HG02840 (cell line): Measurements from ENCODE around the gene CPAMD8.
"Not testable (repeated sequence)": the region's sequence is repeated elsewhere in the genome, so short reads cannot be mapped to it uniquely, and the experiment has no call there.

Experiments used
- ATAC-seq: cut with Tn5 transposase; IDR thresholded peaks from one replicate; pipeline ENCODE4 v1.9.1; 2021; ENCODE audit warnings: mild to moderate bottlenecking, moderate library complexity, moderate number of reproducible peaks; ENCODE audit not compliant: unreplicated experiment, low FRiP score

Gene CPAMD8

DNA sequence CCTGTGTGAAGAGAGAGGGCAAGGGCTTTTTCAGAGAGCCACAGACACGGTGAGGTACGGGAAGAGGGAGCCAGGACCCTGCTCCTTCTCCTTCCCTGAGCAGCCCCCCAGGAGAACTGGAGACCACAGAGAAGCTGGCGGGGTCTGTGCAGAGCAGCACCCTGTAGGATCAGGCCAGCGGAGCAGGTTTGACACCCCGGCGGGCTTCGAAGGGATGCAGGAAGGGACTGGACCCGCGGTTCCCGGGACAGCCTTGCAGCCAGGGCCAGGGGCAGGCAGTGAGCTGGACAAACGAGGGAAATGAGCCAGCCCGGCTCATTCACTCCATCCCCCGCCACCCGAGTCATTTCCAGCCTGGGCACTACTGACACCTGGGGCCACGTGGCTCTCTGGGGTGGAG is 22.2 kb downstream of the CPAMD8 start:
- ATAC-seq, result no peak

DNA sequence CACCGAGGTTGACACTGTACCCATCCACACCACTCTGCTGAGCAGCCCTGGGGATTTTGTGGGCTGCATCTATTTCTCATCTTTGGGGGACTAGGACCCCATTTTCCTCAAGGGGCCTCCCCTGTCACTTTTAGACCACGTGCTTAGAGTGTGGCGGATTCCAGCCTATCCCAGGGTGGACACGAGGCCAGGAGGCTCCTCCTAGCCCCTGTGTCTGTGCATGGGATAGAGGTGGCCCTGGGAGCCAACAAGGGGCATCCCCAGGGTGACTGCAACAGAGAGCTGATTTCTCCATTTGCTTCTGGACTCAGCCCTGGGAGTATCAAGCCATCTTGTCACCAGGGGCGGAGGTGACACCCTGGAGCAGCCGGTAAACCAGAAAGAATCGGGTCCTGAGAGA is 24.2 kb downstream of the CPAMD8 start:
- ATAC-seq, result no peak

DNA sequence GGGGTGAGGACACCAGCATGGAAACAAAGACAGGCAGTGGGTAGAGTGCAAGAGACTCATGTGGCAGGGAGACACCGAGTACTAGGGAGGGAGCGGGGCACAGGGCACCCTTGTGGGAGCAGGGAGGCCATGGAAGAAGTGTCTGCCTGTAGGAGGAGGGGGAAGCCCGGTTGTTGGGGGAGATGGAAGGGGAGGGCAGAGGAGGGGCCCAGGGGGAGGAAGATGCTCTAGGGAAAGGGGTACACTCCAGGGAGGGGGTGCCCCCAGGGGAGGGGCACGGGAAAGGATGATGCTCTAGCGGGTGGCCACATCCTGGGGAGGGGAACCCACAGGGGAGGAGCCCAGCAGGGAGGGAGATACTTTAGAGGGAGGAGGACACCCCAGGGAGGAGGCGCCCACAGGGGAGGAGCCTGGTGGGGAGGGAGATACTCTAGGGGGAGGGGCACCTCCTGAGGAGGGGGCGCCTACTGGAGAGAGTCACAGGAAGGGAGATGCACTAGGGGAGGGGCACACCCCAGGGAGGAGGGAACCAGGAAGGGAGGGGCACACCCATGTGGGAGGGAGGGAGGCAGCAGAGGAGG is 24.9 kb downstream of the CPAMD8 start:
- no peak for ATAC-seq

DNA sequence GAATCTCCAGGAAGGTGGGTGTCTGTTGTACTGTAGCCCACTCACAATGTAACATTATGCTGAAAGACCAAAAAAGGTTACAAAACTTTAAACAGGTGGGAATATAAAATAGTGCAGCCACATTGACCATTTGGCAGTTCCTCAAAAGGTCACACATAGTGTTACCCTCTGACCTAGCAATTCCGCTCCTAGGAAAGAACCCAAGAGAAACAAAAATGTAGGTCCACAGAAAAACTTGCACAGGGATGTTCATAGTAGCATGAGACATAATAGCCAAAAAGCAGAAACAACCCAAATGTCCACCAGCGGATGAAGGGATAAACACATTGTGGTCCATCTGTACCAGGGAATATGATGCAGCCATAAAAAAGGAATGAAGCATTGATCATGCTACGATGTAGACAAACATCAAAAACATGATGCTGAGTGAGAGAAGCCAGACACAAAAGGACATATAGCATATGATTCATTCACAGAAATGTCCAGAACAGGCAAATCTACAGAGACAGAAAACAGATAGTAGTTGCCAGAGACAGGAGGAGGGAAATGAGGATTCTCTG is 27.9 kb downstream of the CPAMD8 start:
- no peak for ATAC-seq

DNA sequence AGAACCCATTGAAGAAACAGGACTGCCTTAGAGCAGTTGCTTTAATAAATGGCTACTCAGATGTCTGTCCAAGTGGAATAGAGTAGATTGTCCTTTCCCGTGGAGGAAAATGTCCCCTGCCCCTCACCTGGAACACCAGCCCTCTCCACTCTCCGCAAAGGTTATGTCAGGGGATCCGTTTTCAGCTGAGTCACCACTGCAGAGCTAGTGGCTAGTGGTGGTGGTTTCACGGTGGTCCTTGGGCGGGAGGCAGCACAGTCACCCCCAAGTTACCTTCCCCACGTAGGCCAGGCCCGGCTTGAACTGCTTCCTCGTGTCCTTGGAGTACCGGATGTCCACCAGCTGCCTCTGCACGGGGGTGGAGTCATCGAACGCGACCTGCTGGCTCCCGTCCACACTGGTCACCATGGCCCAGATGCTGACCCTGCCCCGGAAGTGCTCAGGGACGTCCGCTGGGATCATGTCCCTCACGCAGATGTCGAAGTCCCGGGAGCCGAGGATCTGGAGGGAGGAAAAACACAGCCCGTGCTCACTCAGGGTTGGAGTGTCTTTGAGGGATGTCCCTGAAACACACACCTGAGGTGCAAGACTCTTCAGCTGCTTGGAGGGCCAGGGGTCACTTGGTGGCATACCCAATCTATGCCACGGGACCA is 29.6 kb downstream of the CPAMD8 start:
- not testable (repeated sequence) for ATAC-seq

DNA sequence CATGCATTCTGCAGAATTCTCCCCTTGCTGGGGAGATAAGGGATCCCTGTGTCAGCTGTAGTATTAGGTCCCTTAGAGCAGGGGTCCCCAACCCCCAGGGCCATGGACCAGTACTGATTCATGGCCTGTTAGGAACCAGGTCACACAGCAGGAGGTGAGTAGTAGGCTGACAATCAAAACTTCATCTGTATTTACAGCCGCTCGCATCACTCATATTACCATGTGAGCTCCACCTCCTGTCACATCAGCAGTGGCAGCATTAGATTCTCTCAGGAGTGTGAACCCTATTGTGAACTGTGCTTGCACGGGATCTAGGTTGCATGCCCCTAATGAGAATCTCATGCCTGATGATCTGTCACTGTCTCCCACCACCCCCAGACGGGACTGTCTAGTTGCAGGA is 37.9 kb downstream of the CPAMD8 start:
- no peak for ATAC-seq

DNA sequence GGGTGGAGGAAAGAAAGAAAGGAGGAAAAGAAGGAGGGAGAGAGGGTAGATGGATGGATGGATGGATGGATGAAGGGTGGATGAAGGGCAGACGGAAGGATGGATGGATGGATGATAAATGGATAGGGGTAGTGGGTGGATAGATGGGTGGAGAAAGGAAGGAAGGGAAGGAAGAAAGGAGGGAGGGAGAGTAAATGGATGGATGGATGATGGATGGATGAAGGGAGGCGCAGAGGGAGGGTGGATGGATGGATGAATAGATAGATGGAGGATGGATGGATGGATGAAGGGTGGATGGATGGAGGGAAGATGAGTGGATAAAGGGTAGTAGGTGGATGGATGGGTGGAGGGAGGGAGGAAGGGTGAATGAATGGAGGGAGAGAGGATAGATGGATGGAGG is 41.2 kb downstream of the CPAMD8 start:
- ATAC-seq, result no peak

DNA sequence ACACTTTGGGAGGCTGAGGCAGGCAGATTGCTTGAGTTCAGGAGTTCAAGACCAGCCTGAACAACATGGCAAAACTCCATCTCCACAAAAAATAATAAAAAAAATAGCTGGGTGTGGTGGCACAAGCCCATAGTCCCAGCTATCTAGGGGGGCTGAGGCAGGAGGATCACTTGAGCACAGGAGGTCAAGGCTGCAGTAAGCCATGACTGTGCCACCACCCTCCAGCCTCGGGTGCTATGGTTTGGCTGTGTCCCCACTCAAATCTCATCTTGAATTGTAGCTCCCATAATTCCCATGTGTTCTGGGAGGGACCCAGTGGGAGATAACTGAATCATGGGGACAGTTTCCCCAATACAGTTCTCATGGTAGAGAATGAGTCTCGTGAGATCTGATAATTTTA is 44.0 kb downstream of the CPAMD8 start:
- ATAC-seq, result not testable (repeated sequence)

DNA sequence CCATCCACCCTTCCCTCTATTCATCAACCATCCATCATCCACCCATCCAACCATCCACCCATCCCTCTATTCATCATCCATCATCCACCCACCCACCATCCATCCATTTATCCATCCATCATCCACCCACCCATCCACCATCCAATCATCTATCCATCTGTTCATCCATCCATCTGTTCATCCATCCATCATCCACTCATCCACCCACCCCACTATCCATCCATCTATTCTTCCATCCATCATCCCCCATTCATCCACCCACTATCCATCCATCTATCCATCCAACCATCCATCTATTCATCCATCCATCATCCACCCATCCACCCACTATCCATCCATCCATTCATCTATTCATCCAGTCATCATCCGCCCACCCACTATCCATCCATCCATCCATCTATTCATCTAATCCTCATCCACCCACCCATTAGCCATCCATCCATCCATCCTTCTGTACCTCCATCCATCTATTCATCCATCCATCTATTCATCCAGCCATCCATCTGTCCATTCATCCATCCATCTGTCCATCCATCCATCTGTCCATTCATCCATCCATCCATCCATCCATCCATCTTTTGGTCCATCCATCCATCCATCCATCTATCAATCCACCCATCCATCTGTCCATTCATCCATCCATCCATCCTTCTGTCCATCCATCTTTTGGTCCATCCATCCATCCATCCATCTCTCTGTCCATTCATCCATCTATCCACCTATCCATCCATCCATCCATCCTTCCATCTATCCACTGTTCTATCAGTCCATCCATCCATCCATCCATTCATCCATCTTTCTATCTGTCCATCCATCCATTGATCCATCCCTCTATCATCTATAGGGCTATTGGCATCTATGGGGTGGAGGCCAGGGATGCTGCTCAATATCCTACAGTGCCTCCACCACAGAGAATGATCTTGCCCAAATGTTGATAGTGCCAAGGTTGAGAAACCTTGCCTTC is 47.5 kb downstream of the CPAMD8 start:
- no peak for ATAC-seq

DNA sequence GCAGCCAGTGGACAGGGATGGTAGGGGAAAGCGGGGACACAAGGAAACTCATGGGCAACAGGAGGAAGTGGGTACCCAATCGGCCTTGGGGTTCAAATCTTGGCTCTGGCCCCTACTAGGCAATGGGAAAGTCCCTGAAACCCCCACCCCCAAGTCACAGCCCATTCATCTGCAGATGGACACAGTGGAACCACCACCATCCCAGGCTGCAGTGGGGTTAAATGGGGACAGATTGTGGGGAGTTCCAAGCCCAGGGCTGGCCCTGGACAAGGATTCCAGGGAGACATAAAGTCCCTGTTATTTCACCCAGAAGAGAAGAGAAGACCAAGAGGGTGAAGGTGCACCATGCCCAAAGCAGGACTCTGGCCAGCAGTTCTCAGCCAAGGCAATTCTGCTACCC is 48.5 kb downstream of the CPAMD8 start:
- ATAC-seq, result no peak

DNA sequence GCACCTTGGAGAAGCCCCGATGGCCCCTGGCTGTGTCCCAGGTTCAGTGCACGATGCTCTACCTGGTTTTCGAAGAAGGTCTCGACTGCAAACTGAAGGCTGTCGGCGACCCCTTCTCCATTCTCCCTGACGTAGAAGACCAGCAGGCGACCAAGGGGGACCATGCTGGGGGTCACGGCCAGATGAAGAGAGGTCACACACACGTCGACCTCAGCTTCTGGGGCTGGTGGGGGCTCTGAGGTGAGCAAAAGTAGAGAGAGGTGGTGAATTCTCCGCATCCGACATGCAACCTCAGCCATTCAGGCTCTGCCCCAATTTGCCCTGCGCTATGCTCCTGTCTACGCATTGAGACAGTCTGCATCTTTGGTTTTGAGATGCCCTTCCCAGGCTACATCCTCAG is 49.3 kb downstream of the CPAMD8 start:
- no peak for ATAC-seq

DNA sequence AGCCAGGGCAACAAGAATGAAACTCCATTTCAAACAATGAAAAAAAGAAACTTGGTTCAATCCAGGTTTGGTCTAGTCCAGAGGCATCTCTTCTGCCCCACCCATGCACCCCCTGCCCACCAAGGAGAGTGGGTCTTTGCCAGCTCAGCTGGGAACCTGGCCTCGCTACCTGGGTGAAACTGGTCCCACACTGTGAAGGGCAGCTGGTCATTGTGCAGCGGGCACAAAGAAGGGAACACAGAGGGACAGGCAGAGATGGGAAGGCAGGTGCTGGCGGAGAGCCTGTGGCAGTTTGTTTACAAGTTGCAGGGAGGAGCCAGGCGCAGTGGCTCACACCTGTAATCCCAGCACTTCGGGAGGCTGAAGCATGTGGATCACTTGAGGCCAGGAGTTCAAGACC is 50.2 kb downstream of the CPAMD8 start:
- ATAC-seq, result no peak

DNA sequence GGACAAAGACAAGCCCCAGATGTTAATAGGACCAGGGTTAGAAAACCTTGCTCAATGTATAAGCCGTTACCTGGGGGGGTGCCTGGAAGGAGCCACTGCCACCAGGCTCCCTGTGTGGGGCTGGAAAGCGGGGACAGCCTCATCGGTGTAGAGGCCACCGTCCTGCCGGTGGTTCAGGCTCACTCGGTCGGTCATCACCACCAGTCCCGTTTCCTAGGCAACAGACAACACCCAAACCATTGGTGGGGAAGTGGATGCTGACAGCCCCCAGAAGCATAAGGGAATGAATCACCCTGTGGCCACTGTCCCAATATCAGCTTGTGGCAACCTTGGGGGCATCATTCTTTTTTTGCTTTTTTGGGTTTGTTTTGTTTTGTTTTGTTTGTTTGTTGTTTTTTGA is 55.8 kb downstream of the CPAMD8 start:
- ATAC-seq, result no peak

DNA sequence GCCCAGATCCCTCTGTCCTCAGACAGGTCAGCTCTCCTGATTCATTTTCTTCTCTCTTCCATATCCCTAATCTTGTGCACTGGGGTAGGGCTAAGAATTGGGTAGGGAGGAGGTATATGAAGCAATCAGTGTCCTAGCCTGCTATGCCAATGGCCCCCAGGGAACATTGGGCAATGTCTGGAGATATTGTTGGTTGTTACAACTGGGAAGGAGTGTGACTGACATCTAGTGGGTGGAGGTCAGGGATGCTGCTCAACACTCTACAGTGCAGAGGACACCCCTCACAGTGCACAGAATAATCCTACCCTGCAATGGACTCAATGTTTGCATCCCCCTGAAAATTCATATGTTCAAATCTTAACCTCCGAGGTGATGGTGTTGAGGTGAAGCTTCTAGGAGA is 57.5 kb downstream of the CPAMD8 start:
- no peak for ATAC-seq

DNA sequence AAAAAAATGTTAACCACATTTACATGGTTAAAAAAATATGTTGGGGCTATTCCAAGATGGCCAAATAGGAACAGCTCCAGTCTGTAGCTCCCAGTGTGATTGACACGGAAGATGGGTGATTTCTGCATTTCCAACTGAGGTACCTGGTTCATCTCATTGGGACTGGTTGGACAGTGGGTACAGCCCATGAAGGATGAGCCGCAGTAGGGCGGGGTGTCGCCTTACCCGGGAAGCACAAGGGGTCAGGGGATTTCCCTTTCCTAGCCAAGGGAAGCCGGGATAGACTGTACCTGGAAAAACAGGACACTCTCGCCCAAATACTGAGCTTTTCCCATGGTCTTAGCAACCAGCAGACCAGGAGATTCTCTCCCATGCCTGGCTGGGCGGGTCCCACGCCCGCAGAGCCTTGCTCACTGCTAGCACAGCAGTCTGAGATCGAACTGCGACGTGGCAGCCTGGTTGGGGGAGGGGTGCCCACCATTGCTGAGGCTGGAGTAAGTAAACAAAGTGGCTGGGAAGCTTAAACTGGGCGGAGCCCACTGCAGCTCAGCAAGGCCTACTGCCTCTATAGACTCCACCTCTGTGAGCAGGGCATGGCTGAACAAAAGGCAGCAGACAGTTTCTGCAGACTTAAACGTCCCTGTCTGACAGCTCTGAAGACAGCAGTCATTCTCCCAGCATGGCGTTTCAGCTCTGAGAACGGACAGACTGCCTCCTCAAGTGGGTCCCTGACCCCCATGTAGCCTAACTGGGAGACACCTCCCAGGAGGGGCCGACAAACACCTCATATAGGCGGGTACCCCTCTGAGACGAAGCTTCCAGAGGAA is 65.4 kb downstream of the CPAMD8 start:
- not testable (repeated sequence) for ATAC-seq

DNA sequence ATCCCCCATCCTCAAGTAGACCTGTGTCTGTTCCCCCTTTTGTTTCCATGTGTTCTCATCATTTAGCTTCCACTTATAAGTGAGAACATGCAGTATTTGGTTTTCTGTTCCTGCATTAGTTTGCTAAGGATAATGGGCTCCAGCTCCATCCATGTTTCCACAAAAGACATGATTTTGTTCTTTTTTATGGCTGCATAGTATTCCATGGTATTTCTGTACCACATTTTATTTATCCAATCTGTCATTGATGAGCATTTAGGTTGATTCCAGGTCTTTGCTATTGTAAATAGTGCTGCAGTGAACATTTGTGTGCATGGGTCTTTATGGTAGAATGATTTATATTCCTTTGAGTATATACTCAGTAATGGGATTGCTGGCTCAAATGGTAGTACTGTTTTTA is 68.3 kb downstream of the CPAMD8 start:
- not testable (repeated sequence) for ATAC-seq

DNA sequence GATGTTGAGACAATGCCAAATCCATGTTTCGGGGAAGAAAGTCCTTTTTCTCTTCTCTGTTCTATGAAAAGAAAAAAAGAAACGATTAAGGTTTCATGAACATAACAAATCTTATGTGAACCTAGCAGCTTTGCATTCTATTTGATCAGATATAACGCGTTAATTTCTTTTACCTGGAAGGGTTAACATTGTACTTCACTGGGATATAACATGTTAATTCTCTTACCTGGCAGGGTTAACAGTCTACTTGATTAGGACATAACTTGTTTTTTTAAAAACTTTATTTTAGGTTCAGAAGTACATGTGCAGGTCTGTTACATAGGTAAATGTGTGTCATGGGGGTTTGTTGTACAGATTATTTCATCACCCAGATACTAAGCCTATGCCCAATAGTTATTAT is 68.8 kb downstream of the CPAMD8 start:
- ATAC-seq, result no peak

DNA sequence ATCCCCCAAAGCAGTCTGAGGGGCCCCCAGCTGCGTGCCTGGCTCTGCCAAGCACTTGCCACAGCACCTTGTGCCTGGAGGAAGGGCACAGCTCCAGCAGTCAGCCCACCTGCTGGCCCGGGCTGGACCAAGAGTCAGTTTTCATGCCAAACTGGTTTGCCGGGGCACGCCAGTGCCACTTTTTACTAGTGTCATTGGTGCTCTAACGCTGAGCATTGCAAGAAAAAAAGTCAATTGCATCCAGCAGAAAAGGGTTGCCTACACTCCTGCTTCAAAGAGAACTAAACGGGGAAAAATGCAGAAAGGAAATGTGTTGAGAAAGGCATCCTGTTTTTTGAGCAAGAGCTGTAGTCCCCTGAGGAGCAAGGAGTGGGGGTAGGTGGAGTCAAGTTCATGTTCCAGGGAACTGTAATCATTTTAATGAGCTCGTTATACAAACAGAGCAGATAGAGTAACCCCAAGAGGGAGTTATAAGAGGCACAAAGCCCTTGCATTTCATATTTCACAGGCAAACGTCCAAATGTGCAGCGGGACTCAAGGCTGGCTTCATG is 69.4 kb downstream of the CPAMD8 start:
- ATAC-seq, result no peak

DNA sequence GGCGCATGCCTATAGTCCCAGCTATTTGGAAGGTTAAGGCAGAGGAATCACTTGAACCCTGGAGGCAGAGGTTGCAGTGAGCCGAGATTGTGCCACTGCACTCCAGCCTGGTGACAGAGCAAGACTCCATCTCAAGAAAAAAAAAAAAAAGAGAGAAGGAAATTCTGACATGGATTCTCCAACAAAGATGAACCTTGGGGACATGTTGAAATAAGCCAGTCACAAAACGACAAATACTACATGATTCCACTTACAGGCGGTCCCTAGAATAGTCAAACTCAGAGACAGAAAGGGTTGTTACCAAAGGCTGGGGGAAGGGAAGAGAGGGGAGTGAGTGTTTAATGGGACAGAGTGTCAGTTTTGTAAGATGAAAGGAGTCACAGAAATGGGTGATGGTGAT is 71.4 kb downstream of the CPAMD8 start:
- no peak for ATAC-seq

DNA sequence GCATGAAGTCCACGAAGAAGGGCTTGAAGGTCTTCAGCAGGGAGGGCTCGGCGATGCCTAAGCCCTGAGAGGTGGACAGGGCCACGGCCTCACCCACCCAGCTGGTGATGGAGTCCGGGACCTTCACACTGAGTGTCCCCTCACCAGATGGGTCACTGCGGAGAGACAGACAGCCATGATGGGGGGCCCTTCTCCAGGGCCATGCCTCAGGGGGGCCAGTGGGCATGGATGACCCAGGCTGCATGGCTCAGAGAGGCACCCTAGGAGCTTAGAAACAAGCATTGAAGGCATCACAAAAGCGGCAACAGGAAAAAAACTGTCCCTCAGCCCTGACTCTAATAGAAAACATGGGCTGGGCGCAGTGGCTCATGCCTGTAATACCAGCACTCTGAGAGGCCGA is 74.6 kb downstream of the CPAMD8 start:
- ATAC-seq, result no peak
